Neural cell (in vitro differentiated cells): ENCODE results near the gene CST1.

ENCODE experiments used
- EP300 ChIP-seq: fragments of 450-650 bp; conservative IDR thresholded peaks from 2 replicates; pipeline ENCODE4 v1.6.1; 2014; ENCODE audit warnings: antibody characterized with exemption, mild to moderate bottlenecking, moderate library complexity; ENCODE audit not compliant: poor library complexity, severe bottlenecking
- RAD21 ChIP-seq: fragments of 450-650 bp; conservative IDR thresholded peaks from 2 replicates; pipeline ENCODE4 v1.6.1; 2014; ENCODE audit warnings: antibody characterized with exemption, mild to moderate bottlenecking, moderate library complexity
- TF ChIP-seq, protein P1 (sequence below): fragments of 450-650 bp; IDR thresholded peaks from 2 replicates; pipeline ENCODE4 v1.5.1; 2014; ENCODE audit warnings: antibody characterized with exemption, mild to moderate bottlenecking, moderate library complexity; ENCODE audit not compliant: poor library complexity, severe bottlenecking

DNA sequence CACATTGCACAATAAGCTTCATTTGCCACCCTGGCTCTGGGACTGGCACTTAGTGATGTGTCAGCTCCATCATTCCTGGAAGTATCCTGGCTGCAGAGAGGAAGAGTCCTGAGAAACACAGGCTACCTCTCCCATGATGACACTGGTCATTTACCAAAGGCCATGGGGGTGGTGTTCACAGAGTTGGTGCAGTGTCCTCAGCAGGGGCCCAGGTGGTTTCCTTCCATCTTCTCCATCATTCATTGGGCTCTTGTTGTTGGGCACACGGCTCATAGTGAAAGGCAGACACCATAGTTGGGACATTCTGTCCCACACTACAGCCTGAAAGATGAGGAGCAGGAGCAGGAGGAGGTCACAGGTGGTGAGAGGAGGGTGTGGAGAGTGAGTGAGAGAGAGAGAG, 15.8 kb upstream of the CST1 start:
- TF ChIP-seq, protein P1, sequence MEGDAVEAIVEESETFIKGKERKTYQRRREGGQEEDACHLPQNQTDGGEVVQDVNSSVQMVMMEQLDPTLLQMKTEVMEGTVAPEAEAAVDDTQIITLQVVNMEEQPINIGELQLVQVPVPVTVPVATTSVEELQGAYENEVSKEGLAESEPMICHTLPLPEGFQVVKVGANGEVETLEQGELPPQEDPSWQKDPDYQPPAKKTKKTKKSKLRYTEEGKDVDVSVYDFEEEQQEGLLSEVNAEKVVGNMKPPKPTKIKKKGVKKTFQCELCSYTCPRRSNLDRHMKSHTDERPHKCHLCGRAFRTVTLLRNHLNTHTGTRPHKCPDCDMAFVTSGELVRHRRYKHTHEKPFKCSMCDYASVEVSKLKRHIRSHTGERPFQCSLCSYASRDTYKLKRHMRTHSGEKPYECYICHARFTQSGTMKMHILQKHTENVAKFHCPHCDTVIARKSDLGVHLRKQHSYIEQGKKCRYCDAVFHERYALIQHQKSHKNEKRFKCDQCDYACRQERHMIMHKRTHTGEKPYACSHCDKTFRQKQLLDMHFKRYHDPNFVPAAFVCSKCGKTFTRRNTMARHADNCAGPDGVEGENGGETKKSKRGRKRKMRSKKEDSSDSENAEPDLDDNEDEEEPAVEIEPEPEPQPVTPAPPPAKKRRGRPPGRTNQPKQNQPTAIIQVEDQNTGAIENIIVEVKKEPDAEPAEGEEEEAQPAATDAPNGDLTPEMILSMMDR: no peak
- no peak for TF ChIP-seq RAD21
- no peak for TF ChIP-seq EP300
